ENCODE data around the gene SIX5. TPM values are rescaled to one million over a fixed set of nuclear protein-coding genes. Genes with fewer than 3 reads are reported as not detected.

Gene SIX5
- total RNA-seq, 1 experiment from 2014 or later, result 26.8 TPM

Other genes with a start within 250 kb of the SIX5 start
- gene OPA3, start 184.4 kb downstream of the SIX5 start, total RNA-seq (2014; rRNA removed; shearing (Covaris generic)), result 20.5 and 23.0 TPM in 2 replicates
- gene GPR4, start 167.0 kb downstream of the SIX5 start, total RNA-seq (2014; rRNA removed; shearing (Covaris generic)), result not detected in 2 replicates
- 38.2 and 39.5 TPM in 2 replicates for gene EML2, start 129.9 kb downstream of the SIX5 start, total RNA-seq (2014; rRNA removed; shearing (Covaris generic))
- 4.3 and 5.1 TPM in 2 replicates for gene GIPR, start 101.0 kb downstream of the SIX5 start, total RNA-seq (2014; rRNA removed; shearing (Covaris generic))
- gene SNRPD2, start 77.3 kb downstream of the SIX5 start, total RNA-seq (2014; rRNA removed; shearing (Covaris generic)), result 802 and 867 TPM in 2 replicates
- gene QPCTL, start 76.6 kb downstream of the SIX5 start, total RNA-seq (2014; rRNA removed; shearing (Covaris generic)), result 34.7 and 36.4 TPM in 2 replicates
- gene FBXO46, start 38.4 kb downstream of the SIX5 start, total RNA-seq (2014; rRNA removed; shearing (Covaris generic)), result 44.4 and 57.6 TPM in 2 replicates
- gene MEIOSIN, start 35.8 kb downstream of the SIX5 start, total RNA-seq (2014; rRNA removed; shearing (Covaris generic)), result not detected in 2 replicates
- gene DMPK, start 13.2 kb upstream of the SIX5 start, total RNA-seq (2014; rRNA removed; shearing (Covaris generic)), result 31.1 and 45.7 TPM in 2 replicates
- 102 and 108 TPM in 2 replicates for gene DMWD, start 23.6 kb upstream of the SIX5 start, total RNA-seq (2014; rRNA removed; shearing (Covaris generic))
- gene RSPH6A, start 46.1 kb upstream of the SIX5 start, total RNA-seq (2014; rRNA removed; shearing (Covaris generic)), result not detected in 2 replicates
- 114 and 117 TPM in 2 replicates for gene SYMPK, start 93.9 kb upstream of the SIX5 start, total RNA-seq (2014; rRNA removed; shearing (Covaris generic))
- gene FOXA3, start 95.1 kb upstream of the SIX5 start, total RNA-seq (2014; rRNA removed; shearing (Covaris generic)), result 6.1 and 10.7 TPM in 2 replicates
- 119 and 125 TPM in 2 replicates for gene IRF2BP1, start 116.9 kb upstream of the SIX5 start, total RNA-seq (2014; rRNA removed; shearing (Covaris generic))
- gene MYPOP, start 133.4 kb upstream of the SIX5 start, total RNA-seq (2014; rRNA removed; shearing (Covaris generic)), result 8.5 and 10.2 TPM in 2 replicates
- not detected in 2 replicates for gene NANOS2, start 145.5 kb upstream of the SIX5 start, total RNA-seq (2014; rRNA removed; shearing (Covaris generic))
- not detected in 2 replicates for gene NOVA2, start 204.6 kb upstream of the SIX5 start, total RNA-seq (2014; rRNA removed; shearing (Covaris generic))
- gene CCDC61, start 226.2 kb upstream of the SIX5 start, total RNA-seq (2014; rRNA removed; shearing (Covaris generic)), result 20.3 and 24.4 TPM in 2 replicates

Data from HT-29 (cell line).